ENCODE data around the gene GLDN. TPM values are rescaled to one million over a fixed set of nuclear protein-coding genes. Genes with fewer than 3 reads are reported as not detected.

Gene GLDN
- total and polyA plus RNA-seq, 2 donors from 2014 or later = 0.71 to 4.0 TPM

- H3K27me3 ChIP-seq (ENCODE audit: control insufficient read depth, insufficient read depth, low read length) = no peaks in the 10 kb centered on the region
- H3K4me1 ChIP-seq (ENCODE audit: control insufficient read depth in 2 of 3, insufficient read depth in 2 of 3, low read depth in 1 of 3, low read length in 3 of 3) = no peaks in the 10 kb centered on the region
- H3K36me3 ChIP-seq (ENCODE audit: control insufficient read depth in 2 of 3, insufficient read depth in 3 of 3, low read length in 3 of 3) = no peaks in the 10 kb centered on the region
- TF ChIP-seq CTCF (IDR thresholded peaks at IDR 0.05; ENCODE audit: borderline replicate concordance, extremely low read depth, insufficient read depth) = no peak
- FAIRE-seq = no peak
- H3K9me3 ChIP-seq (ENCODE audit: control insufficient read depth in 2 of 3, insufficient read depth in 1 of 3, low read length in 3 of 3) = no peaks in the 10 kb centered on the region
- intact Hi-C loops (cut with DNase I) = no loop called here
- H3K27ac ChIP-seq (ENCODE audit: low read depth in 2 of 2, low read length in 2 of 2) = no peak overlapping the region
- H3K9ac ChIP-seq (ENCODE audit: low read length in 3 of 3) = no peak overlapping the region
- no peak for DNase-seq
- no peak overlapping the region for H3K4me3 ChIP-seq (ENCODE audit: low read length in 3 of 3)
Observed at GRCh38 chr15:51368751-51369450, 27.4 kb downstream of the GLDN start.

DNA sequence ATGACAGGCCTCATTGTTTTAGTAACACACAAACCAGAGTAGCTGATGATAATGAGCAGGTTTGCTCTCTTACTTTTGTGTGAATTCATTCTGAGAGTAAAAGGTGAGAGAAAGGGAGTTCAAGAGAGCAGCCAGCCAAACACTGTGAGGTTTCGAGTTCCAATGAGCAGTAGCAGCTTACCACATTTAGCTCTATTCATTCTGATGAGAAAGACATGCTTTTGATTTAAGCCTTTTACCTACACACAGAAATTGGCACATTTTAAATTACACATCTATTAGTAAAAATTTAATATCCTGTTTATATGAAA is 28.0 kb downstream of the GLDN start:
- DNase-seq (no peak), FAIRE-seq (no peak)
- intact Hi-C loops (cut with DNase I) = no loop called here
- no peak for TF ChIP-seq CTCF (IDR thresholded peaks at IDR 0.05; ENCODE audit: borderline replicate concordance, extremely low read depth, insufficient read depth)
- H3K4me1 ChIP-seq (ENCODE audit: control insufficient read depth in 2 of 3, insufficient read depth in 2 of 3, low read depth in 1 of 3, low read length in 3 of 3) = no peaks in the 10 kb centered on the region
- no peaks in the 10 kb centered on the region for H3K27me3 ChIP-seq (ENCODE audit: control insufficient read depth, insufficient read depth, low read length)
- no peak overlapping the region for H3K27ac ChIP-seq (ENCODE audit: low read depth in 2 of 2, low read length in 2 of 2)
- no peaks in the 10 kb centered on the region for H3K9me3 ChIP-seq (ENCODE audit: control insufficient read depth in 2 of 3, insufficient read depth in 1 of 3, low read length in 3 of 3)
- H3K4me3 ChIP-seq (ENCODE audit: low read length in 3 of 3) = no peak overlapping the region
- no peak overlapping the region for H3K9ac ChIP-seq (ENCODE audit: low read length in 3 of 3)
- no peaks in the 10 kb centered on the region for H3K36me3 ChIP-seq (ENCODE audit: control insufficient read depth in 2 of 3, insufficient read depth in 3 of 3, low read length in 3 of 3)

GRCh38 chr15:51371266-51371665 is 29.8 kb downstream of the GLDN start:
- no peak overlapping the region for H3K9ac ChIP-seq (ENCODE audit: low read length in 3 of 3)
- H3K36me3 ChIP-seq (ENCODE audit: control insufficient read depth in 2 of 3, insufficient read depth in 3 of 3, low read length in 3 of 3) = no peaks in the 10 kb centered on the region
- DNase-seq (no peak), FAIRE-seq (no peak)
- TF ChIP-seq CTCF (IDR thresholded peaks at IDR 0.05; ENCODE audit: borderline replicate concordance, extremely low read depth, insufficient read depth) = no peak
- H3K27me3 ChIP-seq (ENCODE audit: control insufficient read depth, insufficient read depth, low read length) = no peaks in the 10 kb centered on the region
- H3K4me1 ChIP-seq (ENCODE audit: control insufficient read depth in 2 of 3, insufficient read depth in 2 of 3, low read depth in 1 of 3, low read length in 3 of 3) = no peaks in the 10 kb centered on the region
- H3K27ac ChIP-seq (ENCODE audit: low read depth in 2 of 2, low read length in 2 of 2) = no peak overlapping the region
- no peaks in the 10 kb centered on the region for H3K9me3 ChIP-seq (ENCODE audit: control insufficient read depth in 2 of 3, insufficient read depth in 1 of 3, low read length in 3 of 3)
- intact Hi-C loops (cut with DNase I) = no loop called here
- H3K4me3 ChIP-seq (ENCODE audit: low read length in 3 of 3) = no peak overlapping the region

DNA sequence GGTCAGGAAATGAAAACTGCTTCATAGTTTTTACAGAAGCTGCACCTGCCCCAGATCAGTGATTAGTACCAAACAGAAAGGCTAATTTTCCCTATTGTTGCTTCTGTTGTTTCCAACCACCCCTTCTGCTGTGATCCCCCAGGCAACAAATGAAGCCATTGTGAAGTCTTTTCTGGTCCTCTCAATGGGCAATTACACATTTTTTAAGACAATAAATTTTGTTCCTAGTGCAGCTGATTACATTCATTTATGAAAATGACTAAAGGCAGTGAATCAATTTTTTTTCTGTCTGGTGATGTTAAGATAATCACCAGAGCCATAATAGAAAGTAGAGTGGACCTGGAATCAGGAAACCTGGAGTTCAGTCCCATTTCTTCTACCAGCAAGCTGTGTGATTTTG is 32.7 kb downstream of the GLDN start:
- Histone ChIP-seq H3K9ac (ENCODE audit: low read length in 3 of 3) (no peak overlapping the region), H3K36me3 (ENCODE audit: control insufficient read depth in 2 of 3, insufficient read depth in 3 of 3, low read length in 3 of 3) (no peaks in the 10 kb centered on the region), H3K9me3 (ENCODE audit: control insufficient read depth in 2 of 3, insufficient read depth in 1 of 3, low read length in 3 of 3) (no peaks in the 10 kb centered on the region), H3K4me1 (ENCODE audit: control insufficient read depth in 2 of 3, insufficient read depth in 2 of 3, low read depth in 1 of 3, low read length in 3 of 3) (no peaks in the 10 kb centered on the region), H3K4me3 (ENCODE audit: low read length in 3 of 3) (no peak overlapping the region), H3K27me3 (ENCODE audit: control insufficient read depth, insufficient read depth, low read length) (no peaks in the 10 kb centered on the region), H3K27ac (ENCODE audit: low read depth in 2 of 2, low read length in 2 of 2) (no peak overlapping the region)
- TF ChIP-seq CTCF (IDR thresholded peaks at IDR 0.05; ENCODE audit: borderline replicate concordance, extremely low read depth, insufficient read depth) = no peak
- no peak for FAIRE-seq
- no peak for DNase-seq
- intact Hi-C loops (cut with DNase I) = no loop called here

Data from kidney (tissue), 14 donors.